HEK293 (cell line): Measurements from ENCODE around the gene MITF.

ENCODE experiments used
- CTCF ChIA-PET: fragments of 350-600 bp; formaldehyde crosslinking; extraction: SDS; loops from one replicate; lab custom pipeline; 2021; ENCODE audit warnings: antibody characterized with exemption; lab: Yijun Ruan, JAX
- POLR2A ChIA-PET: fragments of 300-600 bp; formaldehyde crosslinking; extraction: SDS; loops from one replicate; lab custom pipeline; 2020; ENCODE audit warnings: antibody characterized with exemption, inconsistent platforms; lab: Yijun Ruan, JAX
- H3K27ac ChIP-seq: fragments of 200-500 bp; sonication (Bioruptor generic); 2 replicates; pipeline ENCODE4 v1.5.1; 2014; ENCODE audit warnings: low read depth, low read length, control low read depth, inconsistent platforms; ENCODE audit errors: extremely low read depth
- H3K36me3 ChIP-seq, 2 experiments: fragments of 200-500 bp in 1 of 2; sonication (Bioruptor generic) in 1 of 2; 1 replicate in 1 of 2; 2 replicates in 1 of 2; pipeline ENCODE4 v1.5.1; 2014 to 2017; ENCODE audit warnings: inconsistent platforms in 2 of 2, low read length in 2 of 2; ENCODE audit not compliant: control insufficient read depth in 2 of 2, insufficient read depth in 1 of 2
- H3K4me1 ChIP-seq: fragments of 200-500 bp; sonication (Bioruptor generic); 2 replicates; pipeline ENCODE4 v1.5.1; 2014; ENCODE audit warnings: mild to moderate bottlenecking, low read length, inconsistent platforms; ENCODE audit not compliant: control insufficient read depth, insufficient read depth
- H3K4me3 ChIP-seq: 2 replicates; pipeline ENCODE4 v1.5.1; 2011; ENCODE audit warnings: low read depth, mild to moderate bottlenecking, control low read depth, low read length, moderate library complexity
- H3K9me3 ChIP-seq: fragments of 200-500 bp; sonication (Bioruptor generic); 2 replicates; pipeline ENCODE4 v1.5.1; 2014; ENCODE audit warnings: low read depth, low read length, inconsistent platforms; ENCODE audit not compliant: control insufficient read depth, insufficient read depth
- ATF2 ChIP-seq: fragments of 450-650 bp; formaldehyde crosslinking; IDR thresholded peaks from 2 replicates; pipeline ENCODE4 v1.5.1; 2016; ENCODE audit warnings: missing biosample characterization, missing genetic modification characterization, low read depth
- ELK4 ChIP-seq: IDR thresholded peaks from 2 replicates; pipeline ENCODE4 v1.6.1; 2011; ENCODE audit warnings: mild to moderate bottlenecking, low read depth, low read length, borderline replicate concordance
- GLI4 ChIP-seq: fragments of 450-650 bp; formaldehyde crosslinking; IDR thresholded peaks from 2 replicates; pipeline ENCODE4 v1.5.1; 2016; ENCODE audit warnings: missing biosample characterization, missing genetic modification characterization
- KLF16 ChIP-seq: fragments of 450-650 bp; formaldehyde crosslinking; IDR thresholded peaks from 2 replicates; pipeline ENCODE4 v1.5.1; 2017; ENCODE audit warnings: missing biosample characterization, missing genetic modification characterization
- MZF1 ChIP-seq: fragments of 450-650 bp; formaldehyde crosslinking; IDR thresholded peaks from 2 replicates; pipeline ENCODE4 v1.5.1; 2017; ENCODE audit warnings: missing biosample characterization, missing genetic modification characterization, borderline replicate concordance
- OVOL3 ChIP-seq: fragments of 450-650 bp; formaldehyde crosslinking; IDR thresholded peaks from 2 replicates; pipeline ENCODE4 v1.5.1; 2016; ENCODE audit warnings: missing biosample characterization, missing genetic modification characterization
- ZFP37 ChIP-seq: fragments of 450-650 bp; formaldehyde crosslinking; IDR thresholded peaks from 2 replicates; pipeline ENCODE4 v1.5.1; 2016; ENCODE audit warnings: missing biosample characterization, missing genetic modification characterization
- ZFP69B ChIP-seq: fragments of 450-650 bp; formaldehyde crosslinking; IDR thresholded peaks from 2 replicates; pipeline ENCODE4 v1.5.1; 2016; ENCODE audit warnings: missing biosample characterization, missing genetic modification characterization
- ZNF133 ChIP-seq: fragments of 450-650 bp; formaldehyde crosslinking; IDR thresholded peaks from 2 replicates; pipeline ENCODE4 v1.5.1; 2016; ENCODE audit warnings: missing biosample characterization, missing genetic modification characterization
- ZNF155 ChIP-seq: fragments of 450-650 bp; formaldehyde crosslinking; IDR thresholded peaks from 2 replicates; pipeline ENCODE4 v1.5.1; 2016; ENCODE audit warnings: missing biosample characterization, missing genetic modification characterization
- ZNF221 ChIP-seq: fragments of 450-650 bp; formaldehyde crosslinking; IDR thresholded peaks from 2 replicates; pipeline ENCODE4 v1.5.1; 2017; ENCODE audit warnings: missing biosample characterization, missing genetic modification characterization, borderline replicate concordance
- ZNF394 ChIP-seq: fragments of 450-650 bp; formaldehyde crosslinking; IDR thresholded peaks from 2 replicates; pipeline ENCODE4 v1.5.1; 2016; ENCODE audit warnings: missing biosample characterization, missing genetic modification characterization, mild to moderate bottlenecking, moderate library complexity, borderline replicate concordance
- ZNF510 ChIP-seq: fragments of 450-650 bp; formaldehyde crosslinking; IDR thresholded peaks from 2 replicates; pipeline ENCODE4 v1.5.1; 2018; ENCODE audit warnings: mild to moderate bottlenecking, missing genetic modification characterization, missing biosample characterization; ENCODE audit not compliant: insufficient replicate concordance
- ZNF518A ChIP-seq: fragments of 450-650 bp; formaldehyde crosslinking; conservative IDR thresholded peaks from 2 replicates; pipeline ENCODE4 v1.5.1; 2016; ENCODE audit warnings: low read depth, missing biosample characterization, missing genetic modification characterization
- ZNF561 ChIP-seq: fragments of 450-650 bp; IDR thresholded peaks from 2 replicates; pipeline ENCODE4 v1.5.1; 2018; ENCODE audit warnings: missing biosample characterization, missing genetic modification characterization, borderline replicate concordance
- TF ChIP-seq, protein P1 (sequence below): fragments of 450-650 bp; formaldehyde crosslinking; IDR thresholded peaks from 2 replicates; pipeline ENCODE4 v1.5.1; 2016; ENCODE audit warnings: missing biosample characterization, missing genetic modification characterization
- TF ChIP-seq, protein P2 (sequence below): fragments of 450-650 bp; formaldehyde crosslinking; IDR thresholded peaks from 2 replicates; pipeline ENCODE4 v1.5.1; 2017; ENCODE audit warnings: missing biosample characterization, missing genetic modification characterization
- TF ChIP-seq, protein P3 (sequence below): fragments of 450-650 bp; formaldehyde crosslinking; IDR thresholded peaks from 2 replicates; pipeline ENCODE4 v1.5.0; 2017; ENCODE audit warnings: missing biosample characterization, missing genetic modification characterization, borderline replicate concordance
- TF ChIP-seq, protein P4 (sequence below): fragments of 450-650 bp; formaldehyde crosslinking; IDR thresholded peaks from 2 replicates; pipeline ENCODE4 v1.5.1; 2016; ENCODE audit warnings: missing biosample characterization, missing genetic modification characterization, borderline replicate concordance

Gene MITF

DNA sequence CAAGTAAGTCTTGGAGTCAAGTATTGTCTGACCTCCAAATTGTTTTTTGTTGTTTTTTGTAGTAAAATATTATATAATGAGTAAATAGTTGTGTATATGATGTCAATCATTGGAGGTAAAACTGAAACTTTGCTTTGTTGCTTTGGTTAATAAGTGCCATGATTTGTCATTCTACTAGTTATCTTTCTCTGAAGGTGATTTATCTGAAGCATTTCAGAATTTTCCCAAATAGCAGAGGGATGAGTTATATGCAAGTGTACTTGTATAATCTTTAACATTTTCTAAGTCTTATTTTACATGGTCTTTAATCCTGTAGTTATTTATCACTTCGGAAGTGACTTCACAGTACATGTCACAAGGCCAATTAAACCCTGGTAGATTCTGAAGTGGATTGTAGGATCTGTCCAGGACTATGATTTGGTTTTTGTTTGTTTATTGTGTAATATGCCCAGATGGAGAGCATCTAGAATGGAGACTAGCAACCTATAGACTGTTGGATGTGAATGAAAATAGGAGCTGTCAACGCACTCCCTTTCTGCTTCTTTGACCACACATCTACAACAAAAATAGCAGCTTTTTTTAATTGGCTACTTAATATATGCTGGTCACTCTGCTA is 167.2 kb downstream of the MITF start (continued):
- TF ChIP-seq ZNF221 (tag by site-specific recombination) (no peak), ATF2 (no peak), ELK4 (no peak), ZNF561 (no peak), GLI4 (tag by site-specific recombination) (no peak), OVOL3 (tag by site-specific recombination) (no peak), ZNF510 (tag by site-specific recombination) (no peak), ZFP37 (tag by site-specific recombination) (no peak)
- TF ChIP-seq, protein P1, sequence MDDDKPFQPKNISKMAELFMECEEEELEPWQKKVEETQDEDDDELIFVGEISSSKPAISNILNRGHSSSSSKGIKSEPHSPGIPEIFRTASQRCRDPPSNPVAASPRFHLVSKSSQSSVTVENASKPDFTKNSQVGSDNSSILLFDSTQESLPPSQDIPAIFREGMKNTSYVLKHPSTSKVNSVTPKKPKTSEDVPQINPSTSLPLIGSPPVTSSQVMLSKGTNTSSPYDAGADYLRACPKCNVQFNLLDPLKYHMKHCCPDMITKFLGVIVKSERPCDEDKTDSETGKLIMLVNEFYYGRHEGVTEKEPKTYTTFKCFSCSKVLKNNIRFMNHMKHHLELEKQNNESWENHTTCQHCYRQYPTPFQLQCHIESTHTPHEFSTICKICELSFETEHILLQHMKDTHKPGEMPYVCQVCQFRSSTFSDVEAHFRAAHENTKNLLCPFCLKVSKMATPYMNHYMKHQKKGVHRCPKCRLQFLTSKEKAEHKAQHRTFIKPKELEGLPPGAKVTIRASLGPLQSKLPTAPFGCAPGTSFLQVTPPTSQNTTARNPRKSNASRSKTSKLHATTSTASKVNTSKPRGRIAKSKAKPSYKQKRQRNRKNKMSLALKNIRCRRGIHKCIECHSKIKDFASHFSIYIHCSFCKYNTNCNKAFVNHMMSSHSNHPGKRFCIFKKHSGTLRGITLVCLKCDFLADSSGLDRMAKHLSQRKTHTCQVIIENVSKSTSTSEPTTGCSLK (tag by site-specific recombination): no peak

DNA sequence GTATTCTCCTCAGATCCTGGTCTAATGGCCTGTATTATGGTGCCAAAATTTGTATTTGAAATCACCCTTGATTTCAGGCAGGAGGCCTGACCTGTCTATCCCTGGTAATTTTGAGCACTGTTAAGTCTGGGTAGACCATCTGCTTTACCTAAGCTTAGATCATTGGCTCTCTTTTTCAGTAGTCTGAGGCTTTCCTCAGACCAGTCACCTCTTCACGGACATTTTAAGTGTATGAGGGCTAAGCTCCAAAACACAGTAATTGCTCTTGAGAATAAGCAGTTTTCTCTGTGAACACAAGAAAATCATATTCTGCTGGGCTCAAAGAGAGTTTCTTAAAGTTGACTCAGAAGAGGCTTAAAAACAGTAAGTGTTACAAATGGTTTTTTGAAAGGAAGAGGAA is 168.3 kb downstream of the MITF start:
- no peak overlapping the region for H3K4me3 ChIP-seq
- POLR2A ChIA-PET: no interaction called here
- CTCF ChIA-PET: no interaction called here
- no peak overlapping the region for H3K27ac ChIP-seq
- H3K4me1 ChIP-seq: no peaks in the 10 kb centered on the region
- H3K36me3 ChIP-seq: no peaks in the 10 kb centered on the region
- no peaks in the 10 kb centered on the region for H3K9me3 ChIP-seq
- no peak for TF ChIP-seq ZNF155 (tag by site-specific recombination)
- TF ChIP-seq, protein P2, sequence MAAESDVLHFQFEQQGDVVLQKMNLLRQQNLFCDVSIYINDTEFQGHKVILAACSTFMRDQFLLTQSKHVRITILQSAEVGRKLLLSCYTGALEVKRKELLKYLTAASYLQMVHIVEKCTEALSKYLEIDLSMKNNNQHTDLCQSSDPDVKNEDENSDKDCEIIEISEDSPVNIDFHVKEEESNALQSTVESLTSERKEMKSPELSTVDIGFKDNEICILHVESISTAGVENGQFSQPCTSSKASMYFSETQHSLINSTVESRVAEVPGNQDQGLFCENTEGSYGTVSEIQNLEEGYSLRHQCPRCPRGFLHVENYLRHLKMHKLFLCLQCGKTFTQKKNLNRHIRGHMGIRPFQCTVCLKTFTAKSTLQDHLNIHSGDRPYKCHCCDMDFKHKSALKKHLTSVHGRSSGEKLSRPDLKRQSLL (tag by site-specific recombination): no peak
- TF ChIP-seq ZNF394 (tag by site-specific recombination): no peak
- TF ChIP-seq ZNF518A (tag by site-specific recombination): no peak
- TF ChIP-seq KLF16 (tag by site-specific recombination): no peak
- TF ChIP-seq ZNF133 (tag by site-specific recombination): no peak
- TF ChIP-seq, protein P3, sequence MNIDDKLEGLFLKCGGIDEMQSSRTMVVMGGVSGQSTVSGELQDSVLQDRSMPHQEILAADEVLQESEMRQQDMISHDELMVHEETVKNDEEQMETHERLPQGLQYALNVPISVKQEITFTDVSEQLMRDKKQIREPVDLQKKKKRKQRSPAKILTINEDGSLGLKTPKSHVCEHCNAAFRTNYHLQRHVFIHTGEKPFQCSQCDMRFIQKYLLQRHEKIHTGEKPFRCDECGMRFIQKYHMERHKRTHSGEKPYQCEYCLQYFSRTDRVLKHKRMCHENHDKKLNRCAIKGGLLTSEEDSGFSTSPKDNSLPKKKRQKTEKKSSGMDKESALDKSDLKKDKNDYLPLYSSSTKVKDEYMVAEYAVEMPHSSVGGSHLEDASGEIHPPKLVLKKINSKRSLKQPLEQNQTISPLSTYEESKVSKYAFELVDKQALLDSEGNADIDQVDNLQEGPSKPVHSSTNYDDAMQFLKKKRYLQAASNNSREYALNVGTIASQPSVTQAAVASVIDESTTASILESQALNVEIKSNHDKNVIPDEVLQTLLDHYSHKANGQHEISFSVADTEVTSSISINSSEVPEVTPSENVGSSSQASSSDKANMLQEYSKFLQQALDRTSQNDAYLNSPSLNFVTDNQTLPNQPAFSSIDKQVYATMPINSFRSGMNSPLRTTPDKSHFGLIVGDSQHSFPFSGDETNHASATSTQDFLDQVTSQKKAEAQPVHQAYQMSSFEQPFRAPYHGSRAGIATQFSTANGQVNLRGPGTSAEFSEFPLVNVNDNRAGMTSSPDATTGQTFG (tag by site-specific recombination): no peak
- TF ChIP-seq MZF1 (tag by site-specific recombination): no peak
- no peak for TF ChIP-seq ZFP69B (tag by site-specific recombination)
- TF ChIP-seq, protein P4, sequence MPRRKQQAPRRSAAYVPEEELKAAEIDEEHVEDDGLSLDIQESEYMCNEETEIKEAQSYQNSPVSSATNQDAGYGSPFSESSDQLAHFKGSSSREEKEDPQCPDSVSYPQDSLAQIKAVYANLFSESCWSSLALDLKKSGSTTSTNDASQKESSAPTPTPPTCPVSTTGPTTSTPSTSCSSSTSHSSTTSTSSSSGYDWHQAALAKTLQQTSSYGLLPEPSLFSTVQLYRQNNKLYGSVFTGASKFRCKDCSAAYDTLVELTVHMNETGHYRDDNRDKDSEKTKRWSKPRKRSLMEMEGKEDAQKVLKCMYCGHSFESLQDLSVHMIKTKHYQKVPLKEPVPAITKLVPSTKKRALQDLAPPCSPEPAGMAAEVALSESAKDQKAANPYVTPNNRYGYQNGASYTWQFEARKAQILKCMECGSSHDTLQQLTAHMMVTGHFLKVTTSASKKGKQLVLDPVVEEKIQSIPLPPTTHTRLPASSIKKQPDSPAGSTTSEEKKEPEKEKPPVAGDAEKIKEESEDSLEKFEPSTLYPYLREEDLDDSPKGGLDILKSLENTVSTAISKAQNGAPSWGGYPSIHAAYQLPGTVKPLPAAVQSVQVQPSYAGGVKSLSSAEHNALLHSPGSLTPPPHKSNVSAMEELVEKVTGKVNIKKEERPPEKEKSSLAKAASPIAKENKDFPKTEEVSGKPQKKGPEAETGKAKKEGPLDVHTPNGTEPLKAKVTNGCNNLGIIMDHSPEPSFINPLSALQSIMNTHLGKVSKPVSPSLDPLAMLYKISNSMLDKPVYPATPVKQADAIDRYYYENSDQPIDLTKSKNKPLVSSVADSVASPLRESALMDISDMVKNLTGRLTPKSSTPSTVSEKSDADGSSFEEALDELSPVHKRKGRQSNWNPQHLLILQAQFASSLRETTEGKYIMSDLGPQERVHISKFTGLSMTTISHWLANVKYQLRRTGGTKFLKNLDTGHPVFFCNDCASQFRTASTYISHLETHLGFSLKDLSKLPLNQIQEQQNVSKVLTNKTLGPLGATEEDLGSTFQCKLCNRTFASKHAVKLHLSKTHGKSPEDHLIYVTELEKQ (tag by site-specific recombination): no peak
